Small intestine (tissue), 7 donors: Measurements from ENCODE around the gene SPAAR. TPM values are rescaled to one million over a fixed set of nuclear protein-coding genes. Genes with fewer than 3 reads are reported as not detected.
A peak's percentile ranks its signal among the peaks of the same experiment; 100 is the strongest.

Source experiments
- DNase-seq, 2 donors: peaks; one replicate each; pipeline versions ENCODE4 v3.0.0 to v3.0.0-alpha.2; 2013
- FAIRE-seq: peaks from 2 replicates; lab custom pipeline; 2012; peaks lifted over from hg19 to GRCh38; lab: Jason Lieb, UNC
- H3K27ac ChIP-seq, 3 donors: one replicate each; pipeline ENCODE4 v1.5.1; 2013; ENCODE audit warnings: low read length in 2 of 3, mild to moderate bottlenecking in 2 of 3, control low read depth in 1 of 3, inconsistent platforms in 1 of 3, low read depth in 1 of 3, moderate library complexity in 1 of 3
- H3K27me3 ChIP-seq, 3 donors: one replicate each; pipeline ENCODE4 v1.6.1; 2013; ENCODE audit warnings: low read length in 3 of 3, inconsistent platforms in 1 of 3; ENCODE audit not compliant: control insufficient read depth in 3 of 3, insufficient read depth in 3 of 3
- H3K36me3 ChIP-seq, 3 donors: one replicate each; pipeline ENCODE4 v1.6.1; 2013; ENCODE audit warnings: low read length in 3 of 3, inconsistent platforms in 1 of 3, low read depth in 1 of 3, mild to moderate bottlenecking in 1 of 3, moderate library complexity in 1 of 3; ENCODE audit not compliant: control insufficient read depth in 3 of 3, insufficient read depth in 2 of 3
- H3K4me1 ChIP-seq, 3 donors: one replicate each; pipeline ENCODE4 v1.6.1; 2013; ENCODE audit warnings: low read length in 2 of 3, inconsistent platforms in 1 of 3, low read depth in 1 of 3, mild to moderate bottlenecking in 1 of 3, moderate library complexity in 1 of 3; ENCODE audit not compliant: control insufficient read depth in 3 of 3, insufficient read depth in 2 of 3
- H3K4me3 ChIP-seq, 3 donors: one replicate each; pipeline ENCODE4 v1.5.1; 2013; ENCODE audit warnings: low read length in 3 of 3, control low read depth in 1 of 3, inconsistent platforms in 1 of 3, low read depth in 1 of 3, mild to moderate bottlenecking in 1 of 3, moderate library complexity in 1 of 3
- H3K9me3 ChIP-seq, 2 donors: one replicate each; pipeline ENCODE4 v1.6.1; 2013; ENCODE audit warnings: low read depth in 1 of 2, low read length in 1 of 2; ENCODE audit not compliant: control insufficient read depth in 2 of 2, insufficient read depth in 1 of 2
- WGBS, 3 donors: extraction: QIAGEN DNeasy Blood & Tissue Kit; methylation state at CpG; one replicate each; pipeline ENCODE4 v1.1.7; 2013; 5-methylcytosine and 5-hydroxymethylcytosine counted together
- polyA plus RNA-seq, 4 donors: library from polyadenylated mRNA; stranded (reverse) in 3 of 4; unstranded in 1 of 4; fragments of 200-250 nt in 3 of 4; fragments of 120-200 nt in 1 of 4; gene quantifications; one replicate each; pipeline versions ENCODE4 v1.2.1 to v1.2.3, GENCODE V29; 2013
- donor health status: healthy with polysubstance abuse.
- donor health status: control.
- donor health status: control.
- donor health status: Bipolar disorder and iron deficiency.
- donor health status: healthy.

The SPAAR gene
- polyA plus RNA-seq, 4 donors, result 0.45 to 0.81 (median 0.54) TPM

DNA sequence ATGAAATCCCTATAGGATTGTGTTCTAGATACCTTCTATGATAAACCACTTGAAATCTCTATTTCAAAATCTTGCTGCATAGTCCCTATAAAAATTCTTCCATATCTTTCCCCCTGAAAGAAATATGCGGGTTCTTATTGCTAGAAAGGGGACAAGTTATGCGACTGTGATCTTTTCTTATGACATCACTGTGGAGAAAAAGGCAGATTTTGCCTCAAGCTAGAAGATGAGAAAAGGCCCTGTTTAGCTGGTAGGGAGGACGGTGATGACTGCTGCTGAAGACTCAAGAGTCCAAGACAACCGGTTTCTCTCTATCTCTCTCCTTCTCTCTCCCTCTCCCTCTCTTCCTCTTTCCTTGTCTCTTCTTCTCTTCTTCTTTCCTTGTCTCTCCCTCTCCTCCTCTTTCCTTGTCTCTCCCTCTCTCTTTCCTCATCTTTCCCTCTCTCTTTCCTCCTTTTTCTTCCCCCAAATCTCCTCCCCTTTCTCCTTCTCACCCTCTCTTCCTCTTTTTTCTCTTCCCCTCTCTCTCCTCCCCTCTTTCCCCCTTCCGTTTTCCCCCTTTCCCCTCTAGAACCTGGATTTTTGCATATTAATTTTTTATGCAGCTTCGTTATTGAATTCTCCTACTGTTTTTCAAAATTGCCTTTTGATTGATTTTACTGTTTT is 43.4 kb downstream of the SPAAR start:
- peaks cover 0 to 5% (median 2%) of the 10 kb centered on the region in 3 donors for H3K4me1 ChIP-seq
- H3K4me3 ChIP-seq, result no peak overlapping the region
- no peaks in the 10 kb centered on the region for H3K9me3 ChIP-seq
- no peaks in the 10 kb centered on the region for H3K27me3 ChIP-seq
- H3K36me3 ChIP-seq, result no peaks in the 10 kb centered on the region
- FAIRE-seq (no peak), DNase-seq (no peak)
- WGBS, 3 donors, result 80 to 86% (median 82%) methylated on average over 6 of the region's 6 CpGs
- no peak overlapping the region for H3K27ac ChIP-seq

DNA sequence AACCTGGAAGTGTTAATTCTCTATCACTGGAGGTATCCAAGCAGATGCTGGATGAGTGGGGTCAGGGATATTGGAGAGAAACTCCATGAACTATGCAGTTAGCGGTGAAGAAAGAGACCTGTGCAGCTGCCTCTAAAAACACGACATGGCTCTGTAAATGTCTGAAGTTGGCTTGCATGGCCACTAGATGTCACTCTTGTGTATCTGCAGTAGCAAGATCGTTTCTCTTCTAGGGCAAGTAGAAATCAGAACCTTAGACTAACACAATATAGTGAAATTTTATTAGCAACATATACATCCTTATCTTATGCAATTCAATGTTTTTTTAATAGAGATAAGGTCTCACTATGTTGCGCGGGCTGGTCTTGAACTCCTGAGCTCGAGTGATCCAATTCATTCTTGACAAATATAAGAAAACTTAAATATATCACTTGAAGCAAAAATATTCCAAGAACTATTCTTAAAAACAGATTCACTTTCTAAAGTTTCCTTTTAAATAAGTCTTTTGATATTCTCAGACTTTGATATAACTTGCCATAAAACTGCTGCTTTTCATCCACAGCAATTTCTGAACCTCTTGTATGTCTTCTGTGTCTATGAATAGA is 45.8 kb downstream of the SPAAR start:
- DNase-seq (peak; percentile 76 to 84), FAIRE-seq (no peak)
- H3K27ac ChIP-seq, result no peak overlapping the region
- H3K4me3 ChIP-seq, result no peak overlapping the region
- H3K4me1 ChIP-seq, result peaks cover 0 to 14% (median 0%) of the 10 kb centered on the region in 3 donors
- H3K36me3 ChIP-seq, result no peaks in the 10 kb centered on the region
- H3K27me3 ChIP-seq, result no peaks in the 10 kb centered on the region
- WGBS, 3 donors, result 0 to 9% (median 7%) methylated on average over 6 of the region's 6 CpGs
- H3K9me3 ChIP-seq, result no peaks in the 10 kb centered on the region

DNA sequence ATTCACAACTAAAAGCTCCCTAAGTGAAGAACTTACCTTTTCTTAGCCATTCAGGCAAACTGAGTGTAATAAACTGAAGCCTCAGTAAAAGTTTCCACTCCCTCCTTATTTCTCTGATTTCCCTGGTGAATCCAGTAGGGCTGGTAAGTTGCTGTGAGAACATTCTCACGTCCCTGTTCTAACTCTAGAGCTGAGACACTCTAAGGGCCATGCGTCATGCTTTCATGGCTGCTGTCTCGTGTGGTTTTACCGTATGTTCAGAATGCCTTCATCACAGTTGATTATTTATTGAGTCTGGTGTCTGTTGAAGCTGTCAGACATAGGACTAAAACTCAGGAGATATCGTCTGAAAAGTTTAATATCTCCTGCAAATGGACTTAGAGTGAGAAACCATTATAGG is 47.4 kb downstream of the SPAAR start:
- DNase-seq (no peak), FAIRE-seq (no peak)
- Histone ChIP-seq H3K27me3 (no peaks in the 10 kb centered on the region), H3K4me3 (no peak overlapping the region), H3K27ac (no peak overlapping the region), H3K4me1 (peaks cover 0 to 29% (median 2%) of the 10 kb centered on the region in 3 donors), H3K36me3 (no peaks in the 10 kb centered on the region), H3K9me3 (no peaks in the 10 kb centered on the region)
- WGBS, 3 donors, result 84 to 88% (median 85%) methylated on average over 5 of the region's 5 CpGs

DNA sequence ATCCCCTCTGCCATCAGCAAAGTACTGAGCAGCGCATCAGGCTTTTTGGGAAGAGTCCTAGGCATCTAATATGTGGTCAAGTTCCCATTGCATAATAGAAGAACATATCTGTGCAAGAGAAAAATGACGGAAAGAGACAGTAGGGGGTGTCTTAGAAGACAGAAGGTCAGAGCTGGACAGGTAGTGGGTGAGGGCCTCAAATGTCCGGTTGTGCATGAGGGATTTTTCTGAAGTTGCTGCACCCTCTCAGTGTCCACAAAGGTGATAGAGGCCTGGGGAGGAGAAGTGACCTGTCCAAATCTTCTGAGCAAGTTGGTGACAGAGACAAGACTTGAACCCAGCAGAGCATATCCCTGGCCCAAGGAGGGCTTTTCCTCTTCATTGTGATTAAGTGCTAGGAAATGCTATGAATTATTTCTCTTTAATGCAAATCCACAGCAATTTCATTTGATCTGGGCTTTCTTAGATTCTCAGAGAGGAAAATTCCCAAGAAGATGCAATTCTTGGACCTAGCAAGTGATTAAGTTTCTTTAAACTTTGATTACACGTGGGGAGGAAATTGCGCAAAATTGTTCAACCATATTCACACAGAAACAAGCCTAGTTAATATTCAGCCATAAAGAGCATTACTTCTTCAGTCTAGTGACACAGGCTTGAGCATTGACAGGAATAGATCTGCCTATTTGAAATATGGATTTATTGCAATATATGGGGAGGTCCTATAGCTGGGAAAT is 49.0 kb downstream of the SPAAR start, which contains the start of gene OR2S2:
Gene OR2S2, minus strand, starts transcription at position 51 of the 734 bp plus-strand sequence. CDS start 56 bp downstream, outside the sequence.
- no peaks in the 10 kb centered on the region for H3K9me3 ChIP-seq
- no peak within 1 kb of the TSS for H3K4me3 ChIP-seq
- DNase-seq (peak in 1 of 2 donors; percentile 53), FAIRE-seq (no peak)
- H3K36me3 ChIP-seq, result no peaks in the 10 kb centered on the region
- H3K4me1 ChIP-seq, result peaks cover 0 to 29% (median 2%) of the 10 kb centered on the region in 3 donors
- no peak within 1 kb of the TSS for H3K27ac ChIP-seq
- no peaks in the 10 kb centered on the region for H3K27me3 ChIP-seq
- 76 to 82% (median 79%) methylated on average over 5 of the region's 5 CpGs for WGBS, 3 donors

DNA sequence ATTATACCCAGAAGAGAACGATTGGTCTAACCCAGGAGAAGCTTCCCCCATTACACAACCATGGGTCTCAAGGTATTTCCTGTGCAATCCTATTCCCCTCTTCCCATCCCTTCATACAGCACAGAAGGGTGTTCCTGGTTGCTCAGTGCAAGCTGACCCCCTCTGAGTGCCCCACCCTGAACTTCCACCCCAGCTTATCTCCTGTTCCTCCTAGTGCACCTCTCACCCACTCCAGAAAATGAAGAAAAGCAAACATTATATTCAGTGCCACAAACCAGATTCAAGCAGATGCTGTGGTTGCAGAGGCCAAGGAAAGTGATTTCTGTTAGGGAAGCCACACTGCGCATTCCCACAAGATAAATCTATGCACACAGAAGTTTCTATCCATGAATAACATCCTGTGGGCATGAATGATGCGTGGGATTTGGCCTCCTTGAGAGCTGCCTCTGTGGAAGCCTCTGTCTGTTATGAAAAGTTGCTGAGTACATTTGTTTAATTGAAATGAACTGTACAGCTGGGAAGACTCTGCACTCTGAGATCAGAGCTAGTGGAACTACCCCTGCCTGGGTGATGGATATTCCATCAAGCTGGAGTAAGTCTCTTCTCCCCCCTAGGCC is 50.9 kb downstream of the SPAAR start:
- no peaks in the 10 kb centered on the region for H3K9me3 ChIP-seq
- H3K36me3 ChIP-seq, result no peaks in the 10 kb centered on the region
- FAIRE-seq (no peak), DNase-seq (peak; percentile 40 to 59)
- H3K27me3 ChIP-seq, result no peaks in the 10 kb centered on the region
- H3K4me1 ChIP-seq, result peaks cover 0 to 29% (median 2%) of the 10 kb centered on the region in 3 donors
- 42 to 60% (median 55%) methylated on average over 3 of the region's 3 CpGs for WGBS, 3 donors
- H3K4me3 ChIP-seq, result no peak overlapping the region
- H3K27ac ChIP-seq, result peak overlapping the region in 1 of 3 donors; percentile 27

Other genes starting within 250 kb of the SPAAR start
- 1 to 10 TPM in 2 of 4 donors, under 1 TPM in 2; 0.54 to 8.7 (median 3.3) TPM for gene ARHGEF39, start 244.3 kb upstream of the SPAAR start, polyA plus RNA-seq
- 100 to 1,000 TPM in 1 of 4 donors, 1 to 10 TPM in 2, under 1 TPM in 1; 0.09 to 172 (median 4.4) TPM for gene CA9, start 235.6 kb upstream of the SPAAR start, polyA plus RNA-seq
- gene TPM2, start 219.6 kb upstream of the SPAAR start, polyA plus RNA-seq, result 100 to 1,000 TPM in 1 of 4 donors, 10 to 100 TPM in 3; 23.0 to 253 (median 81.2) TPM
- gene TLN1, start 177.3 kb upstream of the SPAAR start, polyA plus RNA-seq, result 100 to 1,000 TPM in 1 of 4 donors, 10 to 100 TPM in 3; 82.1 to 103 (median 88.5) TPM
- 10 to 100 TPM; 22.3 to 31.2 (median 27.7) TPM for gene CREB3, start 176.8 kb upstream of the SPAAR start, polyA plus RNA-seq
- gene GBA2, start 160.3 kb upstream of the SPAAR start, polyA plus RNA-seq, result 100 to 1,000 TPM in 3 of 4 donors, 10 to 100 TPM in 1; 63.4 to 176 (median 136) TPM
- gene RGP1, start 160.2 kb upstream of the SPAAR start, polyA plus RNA-seq, result 10 to 100 TPM in 3 of 4 donors, 1 to 10 TPM in 1; 8.1 to 20.9 (median 15.4) TPM
- under 1 TPM in 2 of 4 donors, not detected in 2; 0.18 to 0.52 TPM for gene MSMP, start 155.2 kb upstream of the SPAAR start, polyA plus RNA-seq
- gene NPR2, start 117.9 kb upstream of the SPAAR start, polyA plus RNA-seq, result 10 to 100 TPM in 1 of 4 donors, 1 to 10 TPM in 2, under 1 TPM in 1; 0.89 to 12.0 (median 4.9) TPM
- under 1 TPM in 2 of 4 donors, not detected in 2; 0.49 to 0.72 TPM for gene SPAG8, start 97.2 kb upstream of the SPAAR start, polyA plus RNA-seq
- gene HINT2, start 94.4 kb upstream of the SPAAR start, polyA plus RNA-seq, result 100 to 1,000 TPM in 2 of 4 donors, 10 to 100 TPM in 2; 34.4 to 138 (median 93.9) TPM
- gene FAM221B, start 80.8 kb upstream of the SPAAR start, polyA plus RNA-seq, result under 1 TPM in 1 of 4 donors, not detected in 3; 0.09 TPM
- gene TMEM8B, start 80.3 kb upstream of the SPAAR start, polyA plus RNA-seq, result 10 to 100 TPM in 1 of 4 donors, 1 to 10 TPM in 2, under 1 TPM in 1; 0.89 to 35.9 (median 4.5) TPM
- under 1 TPM in 1 of 4 donors, not detected in 3; 0.19 TPM for gene OR13J1, start 39.1 kb upstream of the SPAAR start, polyA plus RNA-seq
- 10 to 100 TPM in 1 of 4 donors, 1 to 10 TPM in 3; 1.8 to 17.8 (median 7.5) TPM for gene HRCT1, start 3.3 kb upstream of the SPAAR start, polyA plus RNA-seq
- under 1 TPM in 1 of 4 donors, not detected in 3; 0.06 TPM for gene OR2S2, start 48.7 kb downstream of the SPAAR start, polyA plus RNA-seq
- 1 to 10 TPM in 2 of 4 donors, under 1 TPM in 1, not detected in 1; 0.81 to 5.0 (median 4.7) TPM for gene RECK, start 127.4 kb downstream of the SPAAR start, polyA plus RNA-seq
- 10 to 100 TPM in 3 of 4 donors, 1 to 10 TPM in 1; 3.4 to 22.3 (median 14.8) TPM for gene GLIPR2, start 227.2 kb downstream of the SPAAR start, polyA plus RNA-seq